IPS DF 6.9 (cell line): ENCODE measurements around the gene TFAP2A.

Source experiments
- DNase-seq: peaks from one replicate; pipeline ENCODE4 v3.0.0-alpha.2; 2013; ENCODE audit warnings: low read depth, low spot score
- H3K27ac ChIP-seq: one replicate; pipeline ENCODE4 v1.5.1; 2013; ENCODE audit warnings: low read length, control low read depth
- H3K27me3 ChIP-seq: 2 replicates; pipeline ENCODE4 v1.6.1; 2013; ENCODE audit warnings: mild to moderate bottlenecking, low read length; ENCODE audit not compliant: control insufficient read depth, insufficient read depth
- H3K36me3 ChIP-seq: 2 replicates; pipeline ENCODE4 v1.6.1; 2013; ENCODE audit warnings: low read length; ENCODE audit not compliant: control insufficient read depth, insufficient read depth
- H3K4me1 ChIP-seq: 2 replicates; pipeline ENCODE4 v1.6.1; 2013; ENCODE audit warnings: low read length; ENCODE audit not compliant: control insufficient read depth, insufficient read depth
- H3K4me3 ChIP-seq: 2 replicates; pipeline ENCODE4 v1.5.1; 2013; ENCODE audit warnings: mild to moderate bottlenecking, low read length
- H3K9me3 ChIP-seq: 2 replicates; pipeline ENCODE4 v1.6.1; 2013; ENCODE audit warnings: low read length, inconsistent platforms; ENCODE audit not compliant: control insufficient read depth, insufficient read depth
- WGBS: extraction: QIAGEN DNeasy Blood & Tissue Kit; methylation state at CpG from one replicate; pipeline ENCODE4 v1.1.7; 2013; ENCODE audit warnings: mixed read lengths, missing lambda C conversion rate; ENCODE audit not compliant: insufficient read length, insufficient coverage; 5-methylcytosine and 5-hydroxymethylcytosine counted together

The TFAP2A gene

DNA sequence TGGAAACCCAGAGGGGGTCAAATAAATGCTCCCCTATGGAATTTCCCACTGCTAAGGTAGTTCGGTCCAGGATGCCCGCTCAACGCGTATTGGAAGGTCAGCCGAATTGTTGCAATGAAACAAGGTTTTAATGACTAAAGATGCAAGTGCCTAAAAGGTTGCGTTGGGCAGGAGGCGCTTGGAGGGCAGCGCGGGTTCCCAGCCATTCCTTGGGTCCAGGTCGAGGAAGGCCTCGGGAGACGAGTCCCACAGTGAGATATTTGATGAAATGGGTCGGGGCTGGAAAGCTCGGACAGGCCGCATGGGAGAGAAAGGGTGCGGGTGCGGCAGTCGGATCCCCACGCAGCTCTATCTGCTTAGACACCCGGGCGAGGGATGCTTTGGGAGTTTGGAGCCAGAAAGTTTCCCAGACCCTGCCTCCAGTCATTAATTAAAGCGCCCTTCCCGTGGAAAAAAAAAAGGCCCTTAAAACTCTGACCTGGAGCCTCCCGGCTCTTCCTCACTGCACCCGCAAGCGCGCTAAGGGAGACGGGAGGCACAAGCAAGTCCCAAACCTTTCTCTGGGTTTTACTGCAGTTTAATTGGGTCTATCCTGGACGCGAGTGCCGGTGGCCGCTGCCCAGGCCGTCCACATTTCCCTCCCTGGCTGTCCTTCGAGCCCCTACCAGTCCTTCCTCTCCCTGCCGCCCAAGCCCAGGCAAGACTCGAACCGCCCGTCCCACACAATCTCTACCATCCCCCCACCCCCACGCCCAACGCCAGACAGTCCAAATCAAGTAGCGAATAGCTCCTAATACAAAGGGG, 24.2 kb downstream of the TFAP2A start:
- Histone ChIP-seq H3K36me3 (no peaks in the 10 kb centered on the region), H3K27me3 (peaks cover 93% of the 10 kb centered on the region), H3K9me3 (no peaks in the 10 kb centered on the region), H3K4me3 (no peak overlapping the region; the same call in 1 of the 2 replicates), H3K27ac (no peak overlapping the region), H3K4me1 (peaks cover 6% of the 10 kb centered on the region)
- WGBS, result no CpG with 5 or more reads among the region's 41 CpGs
- no peak for DNase-seq

DNA sequence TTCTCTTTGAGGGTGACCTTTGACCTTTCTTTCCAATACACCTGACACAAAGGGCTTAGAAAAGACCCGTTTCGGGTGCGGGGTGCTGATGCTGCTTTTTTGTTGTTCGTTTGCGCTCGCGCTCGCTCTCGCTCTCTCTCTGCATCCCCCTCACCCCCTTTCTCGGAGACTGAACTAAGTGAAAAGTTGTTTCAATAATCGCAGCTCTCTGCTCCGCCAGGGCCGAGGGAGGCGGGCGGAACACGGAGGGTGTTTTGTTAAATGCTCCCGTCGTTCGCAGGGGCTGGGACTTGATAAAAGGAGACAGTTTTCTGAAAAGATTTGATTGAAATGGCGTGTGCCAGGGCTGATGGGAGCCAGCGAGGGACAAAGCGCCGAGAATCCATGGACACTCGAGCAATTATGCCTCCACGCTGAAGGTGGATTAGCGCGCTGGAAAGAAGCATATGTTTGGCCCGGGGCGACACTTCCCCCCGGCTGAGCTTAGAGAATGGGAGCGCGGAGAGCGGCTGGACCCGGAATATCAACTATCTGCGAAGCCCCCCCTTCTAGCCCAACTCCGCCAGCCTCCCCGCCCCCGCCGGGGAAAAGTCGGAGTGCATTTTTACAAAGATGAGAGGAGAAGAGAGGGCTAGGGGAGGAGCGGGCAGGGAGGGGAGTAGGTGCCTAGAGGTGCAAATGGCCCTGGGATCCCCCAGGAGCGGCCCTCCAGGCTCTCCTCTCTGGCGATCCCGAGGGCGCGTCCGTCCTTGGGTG, 25.0 kb downstream of the TFAP2A start:
- no peak overlapping the region for H3K27ac ChIP-seq
- no peaks in the 10 kb centered on the region for H3K9me3 ChIP-seq
- DNase-seq, result no peak
- H3K4me1 ChIP-seq, result peaks cover 6% of the 10 kb centered on the region
- H3K36me3 ChIP-seq, result no peaks in the 10 kb centered on the region
- no CpG with 5 or more reads among the region's 47 CpGs for WGBS
- H3K4me3 ChIP-seq, result no peak overlapping the region; the same call in 1 of the 2 replicates
- H3K27me3 ChIP-seq, result peaks cover 93% of the 10 kb centered on the region

DNA sequence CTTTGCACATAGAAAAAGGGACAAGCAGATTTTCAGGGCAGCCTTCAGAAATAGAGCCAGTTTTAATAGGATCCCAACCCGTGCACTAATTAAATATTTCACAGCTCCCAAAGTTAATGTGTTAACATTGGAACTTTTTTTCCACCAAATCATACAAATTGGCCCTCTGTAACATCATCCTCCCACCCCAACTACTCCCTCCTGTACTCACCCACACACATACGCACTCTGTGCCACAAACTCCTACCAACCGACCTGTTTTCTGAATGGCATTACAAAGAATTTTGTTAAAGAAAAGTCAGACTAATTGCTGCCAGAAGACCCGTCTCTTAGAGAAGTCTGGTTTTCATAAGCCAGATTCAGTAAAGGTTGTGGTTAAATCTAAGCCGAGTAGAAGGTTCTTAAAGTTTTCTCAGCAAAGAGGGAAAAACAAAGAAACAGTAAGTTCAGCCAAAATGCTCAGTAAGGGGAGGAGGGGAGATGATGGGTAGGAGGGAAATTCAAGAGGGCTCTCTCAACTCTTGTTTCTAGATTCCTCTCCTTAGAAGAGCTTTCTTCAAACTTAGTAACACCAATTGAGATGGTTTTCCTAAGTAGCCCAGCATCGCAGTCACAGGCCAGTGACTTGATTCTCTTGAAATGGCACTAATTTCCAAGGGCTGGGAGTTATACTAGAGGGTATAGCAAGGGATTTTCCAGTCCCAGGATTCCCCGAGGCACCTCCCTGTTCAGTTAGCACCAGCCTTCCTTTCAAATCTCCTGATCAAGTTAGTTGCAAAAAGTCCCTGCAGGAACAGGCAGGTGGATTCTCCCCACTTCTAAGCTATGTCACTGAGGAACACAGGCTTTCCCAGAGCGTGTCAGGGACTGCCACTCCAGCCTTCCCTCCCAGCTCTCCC, 27.9 kb downstream of the TFAP2A start:
- H3K27ac ChIP-seq, result no peak overlapping the region
- no peak overlapping the region for H3K4me3 ChIP-seq
- no peak for DNase-seq
- H3K9me3 ChIP-seq, result no peaks in the 10 kb centered on the region
- H3K27me3 ChIP-seq, result peaks cover 97% of the 10 kb centered on the region
- 100% methylated on average over 1 of the region's 8 CpGs for WGBS
- no peaks in the 10 kb centered on the region for H3K36me3 ChIP-seq
- peaks cover 7% of the 10 kb centered on the region; the same call in 1 of the 2 replicates for H3K4me1 ChIP-seq

DNA sequence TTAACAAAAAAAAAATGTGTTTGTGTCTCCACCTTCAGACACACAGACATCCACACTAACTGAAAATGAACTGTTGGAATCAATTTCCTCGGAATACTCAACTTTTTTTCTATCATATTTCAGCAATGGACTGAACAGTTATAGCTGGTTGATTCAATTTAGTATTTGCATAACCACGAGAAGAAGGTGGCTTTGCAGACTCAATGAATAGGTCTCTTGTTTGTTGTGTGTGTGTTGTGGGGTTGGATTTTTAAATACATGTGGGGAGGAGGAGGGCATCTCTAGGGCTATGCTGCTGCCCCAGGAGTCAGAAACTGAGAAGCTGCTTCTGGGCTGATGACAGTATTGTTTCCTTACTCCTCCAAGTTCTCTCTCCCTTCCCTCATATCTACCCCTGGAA, 28.7 kb downstream of the TFAP2A start:
- peaks cover 98% of the 10 kb centered on the region for H3K27me3 ChIP-seq
- WGBS, result no CpG with 5 or more reads among the region's 2 CpGs
- no peak overlapping the region for H3K4me3 ChIP-seq
- H3K4me1 ChIP-seq, result peaks cover 6% of the 10 kb centered on the region; the same call in 1 of the 2 replicates
- DNase-seq, result no peak
- H3K36me3 ChIP-seq, result no peaks in the 10 kb centered on the region
- no peak overlapping the region for H3K27ac ChIP-seq
- H3K9me3 ChIP-seq, result no peaks in the 10 kb centered on the region

DNA sequence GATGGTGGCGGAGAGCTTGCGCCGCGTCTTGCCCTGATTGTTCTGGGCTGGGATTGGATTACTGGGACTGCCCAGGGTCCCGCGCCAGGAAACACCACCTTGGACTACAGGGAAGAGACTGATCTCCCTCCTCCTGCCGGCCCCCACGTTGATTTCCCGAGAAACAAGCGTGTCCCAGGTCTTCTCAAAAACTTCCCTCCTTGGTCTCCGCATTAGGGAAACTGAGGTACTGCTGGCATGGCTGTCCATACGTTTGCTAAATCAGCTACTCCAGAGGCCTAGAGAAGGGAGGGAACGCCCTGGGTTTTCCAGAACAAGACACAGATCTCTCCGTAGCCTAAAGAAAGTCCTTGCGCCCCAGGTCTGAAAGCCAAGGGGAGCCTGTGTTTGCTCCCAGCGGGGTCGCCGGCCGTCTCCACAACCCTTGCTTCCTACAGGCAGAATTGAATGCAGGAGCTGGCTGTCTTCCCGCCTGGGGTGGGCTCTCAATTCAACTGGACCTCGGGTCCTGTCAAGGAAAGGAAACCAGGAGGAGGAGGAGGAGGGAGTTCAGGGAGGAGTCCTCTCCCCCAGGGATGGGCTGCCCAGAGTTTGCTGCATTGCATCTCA, 29.2 kb downstream of the TFAP2A start:
- no CpG with 5 or more reads among the region's 21 CpGs for WGBS
- Histone ChIP-seq H3K27me3 (peaks cover 95% of the 10 kb centered on the region), H3K9me3 (no peaks in the 10 kb centered on the region)

DNA sequence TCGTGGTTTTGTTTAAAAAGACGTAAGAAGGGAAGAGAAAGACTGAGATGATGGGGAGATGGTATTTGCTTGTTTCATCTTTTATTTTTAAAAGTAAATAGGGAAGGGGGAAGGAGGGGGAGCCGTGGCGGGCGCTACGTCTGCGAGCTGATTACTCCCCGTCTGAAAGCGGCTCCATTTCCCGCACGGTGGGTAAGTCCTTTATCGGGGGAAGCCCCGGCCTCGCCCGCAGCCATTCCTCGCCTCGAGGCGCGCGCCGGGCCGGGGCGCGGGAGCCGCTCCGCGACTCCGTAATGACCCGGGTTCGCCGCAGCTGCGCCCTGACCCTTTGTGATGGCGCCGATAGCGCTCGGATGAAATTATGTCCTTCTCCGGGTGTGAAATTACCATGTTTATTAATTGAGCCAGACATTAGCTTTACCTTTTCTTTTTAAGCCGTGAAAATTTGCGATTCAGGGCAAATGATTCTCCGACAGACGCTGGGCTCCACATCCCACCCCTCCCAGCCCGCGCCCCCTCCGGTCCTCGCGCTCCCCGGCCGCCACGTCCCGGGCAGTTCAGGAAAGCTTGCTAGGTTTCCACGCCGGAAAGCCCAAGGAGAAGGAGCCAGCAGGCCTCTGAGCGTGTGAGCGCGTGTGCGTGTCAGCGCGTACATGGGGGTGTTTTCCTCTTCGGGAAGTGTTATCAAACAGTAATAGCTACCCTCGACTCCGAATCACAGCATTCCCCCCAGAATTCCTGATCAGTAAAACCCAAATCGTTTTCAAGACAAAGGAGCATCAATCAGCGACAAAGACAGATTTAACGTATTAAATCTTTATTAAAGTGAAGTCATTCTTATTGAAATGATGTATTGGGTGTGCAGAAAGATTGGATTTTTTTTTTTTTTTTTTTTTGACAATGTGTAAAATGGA, 30.0 kb downstream of the TFAP2A start:
- Histone ChIP-seq H3K36me3 (no peaks in the 10 kb centered on the region), H3K9me3 (no peaks in the 10 kb centered on the region), H3K27me3 (peaks cover 94% of the 10 kb centered on the region), H3K27ac (no peak overlapping the region), H3K4me3 (no peak overlapping the region), H3K4me1 (0 out of 2 replicates have a peak, but pooled peaks cover 1% of the 10 kb centered on the region)
- WGBS, result no CpG with 5 or more reads among the region's 64 CpGs
- no peak for DNase-seq

More for the DNA sequence above, 29.2 kb downstream of the TFAP2A start:
- peaks cover 3% of the 10 kb centered on the region; the same call in 1 of the 2 replicates for H3K4me1 ChIP-seq
- no peak overlapping the region for H3K27ac ChIP-seq
- H3K36me3 ChIP-seq, result no peaks in the 10 kb centered on the region
- H3K4me3 ChIP-seq, result no peak overlapping the region
- DNase-seq, result no peak

DNA sequence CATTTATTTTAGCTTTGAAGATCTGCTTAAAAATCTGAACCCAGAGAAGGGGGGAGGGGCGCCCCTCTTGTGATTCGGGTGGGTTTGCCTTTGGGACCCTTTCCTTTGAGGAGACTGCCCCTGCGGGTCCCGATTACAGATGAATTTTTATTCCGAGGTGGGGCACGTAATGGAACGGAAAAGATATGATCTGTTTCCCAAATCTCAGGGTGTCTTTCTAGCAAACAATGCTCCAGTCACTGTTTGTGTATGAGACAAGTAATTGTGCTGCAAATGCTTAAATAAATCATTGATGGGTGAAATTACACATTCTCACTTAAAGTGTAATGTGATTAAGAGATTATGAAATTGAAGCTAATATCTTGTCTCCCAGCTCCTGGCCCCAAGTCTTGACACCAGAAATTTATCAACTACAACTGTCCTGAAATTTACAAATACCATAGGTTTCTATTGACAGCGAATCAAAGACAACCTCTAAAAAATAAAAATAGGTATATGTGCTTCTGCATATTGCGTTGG, 30.7 kb downstream of the TFAP2A start:
- WGBS, result no CpG with 5 or more reads among the region's 9 CpGs
- Histone ChIP-seq H3K36me3 (no peaks in the 10 kb centered on the region), H3K4me3 (no peak overlapping the region), H3K27me3 (peaks cover 87% of the 10 kb centered on the region), H3K9me3 (no peaks in the 10 kb centered on the region), H3K4me1 (0 out of 2 replicates have a peak, but pooled peaks cover 1% of the 10 kb centered on the region), H3K27ac (no peak overlapping the region)
- DNase-seq, result no peak

DNA sequence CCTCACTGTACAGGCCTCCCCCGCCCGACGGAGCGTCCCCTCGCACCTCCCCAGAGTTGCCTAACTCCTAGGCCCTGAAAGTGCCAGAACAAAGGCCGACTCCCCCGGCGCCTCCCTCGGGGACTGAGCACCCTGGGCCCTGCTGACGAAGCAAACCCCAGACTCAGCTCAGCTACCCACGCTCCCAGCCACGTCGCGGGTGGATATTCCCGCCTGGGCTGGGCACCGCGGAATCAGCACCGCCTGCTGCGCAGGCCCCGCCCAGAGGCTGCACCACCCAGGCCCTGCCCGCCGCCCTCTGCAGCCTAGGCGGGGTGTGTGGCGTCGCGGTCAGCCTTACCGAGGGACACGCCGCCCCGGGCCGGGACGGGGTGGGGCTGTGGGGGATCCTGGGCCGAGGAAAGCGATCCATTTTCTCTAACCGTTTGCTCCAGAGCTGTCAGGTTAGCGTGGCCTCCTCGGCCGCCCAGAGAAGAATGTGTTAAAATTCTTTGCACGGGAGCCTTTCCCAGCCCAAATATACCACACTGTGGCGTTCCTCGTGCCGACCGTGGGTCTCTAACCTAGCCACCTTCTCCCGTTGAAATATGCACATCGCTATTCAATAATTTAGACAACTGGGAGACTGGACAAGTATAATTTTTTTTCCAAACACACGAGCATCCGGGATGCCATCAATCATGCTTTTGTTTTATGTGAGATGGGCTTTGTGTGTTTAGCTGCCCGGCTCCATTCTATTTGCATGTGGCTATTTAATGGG, 31.4 kb downstream of the TFAP2A start:
- Histone ChIP-seq H3K27ac (no peak overlapping the region), H3K27me3 (peaks cover 81% of the 10 kb centered on the region), H3K4me3 (peak overlapping the region; percentile 7; the same call in 1 of the 2 replicates), H3K4me1 (0 out of 2 replicates have a peak, but pooled peaks cover 1% of the 10 kb centered on the region), H3K36me3 (no peaks in the 10 kb centered on the region), H3K9me3 (no peaks in the 10 kb centered on the region)
- no peak for DNase-seq
- WGBS, result no CpG with 5 or more reads among the region's 48 CpGs
